ENCODE results near the gene NAT10.
A peak's percentile ranks its signal among the peaks of the same experiment; 100 is the strongest.

NAT10 gene

GRCh38 chr11:34157163-34157562, 51.7 kb downstream of the NAT10 start:
- no peaks in the 10 kb centered on the region for H3K27me3 Mint-ChIP-seq
- ATAC-seq (replicated peaks; ENCODE audit: extremely low read depth, poor library complexity, severe bottlenecking): no peak
- no peak overlapping the region for H3K4me3 Mint-ChIP-seq
- H3K27ac Mint-ChIP-seq (ENCODE audit: low read depth): no peak overlapping the region
- peaks cover 13% of the 10 kb centered on the region for H3K4me1 Mint-ChIP-seq
- no peak for DNase-seq (ENCODE audit: low spot score in 2 of 2)
- H3K36me3 Mint-ChIP-seq (ENCODE audit: insufficient read depth): no peaks in the 10 kb centered on the region
- H3K9me3 Mint-ChIP-seq: no peaks in the 10 kb centered on the region

- Mint-ChIP-seq H3K27me3 (no peaks in the 10 kb centered on the region), H3K4me1 (peaks cover 8% of the 10 kb centered on the region), H3K4me3 (no peak overlapping the region), H3K36me3 (ENCODE audit: insufficient read depth) (no peaks in the 10 kb centered on the region), H3K27ac (ENCODE audit: low read depth) (no peak overlapping the region), H3K9me3 (no peaks in the 10 kb centered on the region)
- DNase-seq (ENCODE audit: low spot score in 2 of 2): no peak
- no peak for ATAC-seq (replicated peaks; ENCODE audit: extremely low read depth, poor library complexity, severe bottlenecking)
Measured at GRCh38 chr11:34158661-34159060, 53.2 kb downstream of the NAT10 start.

- DNase-seq (ENCODE audit: low spot score in 2 of 2) (no peak), ATAC-seq (replicated peaks; ENCODE audit: extremely low read depth, poor library complexity, severe bottlenecking) (no peak)
- Mint-ChIP-seq H3K27ac (ENCODE audit: low read depth) (no peak overlapping the region), H3K27me3 (no peaks in the 10 kb centered on the region), H3K9me3 (no peaks in the 10 kb centered on the region), H3K4me1 (peaks cover 8% of the 10 kb centered on the region), H3K36me3 (ENCODE audit: insufficient read depth) (no peaks in the 10 kb centered on the region), H3K4me3 (no peak overlapping the region)
Measured at GRCh38 chr11:34160049-34160721, 54.8 kb downstream of the NAT10 start.

- ATAC-seq (replicated peaks; ENCODE audit: extremely low read depth, poor library complexity, severe bottlenecking): no peak
- no peaks in the 10 kb centered on the region for H3K27me3 Mint-ChIP-seq
- peaks cover 8% of the 10 kb centered on the region for H3K4me1 Mint-ChIP-seq
Measured at GRCh38 chr11:34160791-34161190, 55.4 kb downstream of the NAT10 start.

GRCh38 chr11:34161361-34161760, 55.9 kb downstream of the NAT10 start:
- Mint-ChIP-seq H3K36me3 (ENCODE audit: insufficient read depth) (no peaks in the 10 kb centered on the region), H3K9me3 (no peaks in the 10 kb centered on the region), H3K27me3 (peaks cover 1% of the 10 kb centered on the region), H3K4me1 (peaks cover 8% of the 10 kb centered on the region), H3K27ac (ENCODE audit: low read depth) (no peak overlapping the region), H3K4me3 (no peak overlapping the region)
- DNase-seq (ENCODE audit: low spot score in 2 of 2): no peak
- no peak for ATAC-seq (replicated peaks; ENCODE audit: extremely low read depth, poor library complexity, severe bottlenecking)

More at GRCh38 chr11:34160791-34161190, 55.4 kb downstream of the NAT10 start:
- no peaks in the 10 kb centered on the region for H3K36me3 Mint-ChIP-seq (ENCODE audit: insufficient read depth)
- no peak for DNase-seq (ENCODE audit: low spot score in 2 of 2)
- no peak overlapping the region for H3K4me3 Mint-ChIP-seq
- no peaks in the 10 kb centered on the region for H3K9me3 Mint-ChIP-seq
- H3K27ac Mint-ChIP-seq (ENCODE audit: low read depth): no peak overlapping the region

- Mint-ChIP-seq H3K4me3 (no peak overlapping the region), H3K9me3 (no peaks in the 10 kb centered on the region), H3K36me3 (ENCODE audit: insufficient read depth) (no peaks in the 10 kb centered on the region), H3K4me1 (peaks cover 8% of the 10 kb centered on the region), H3K27me3 (peaks cover 7% of the 10 kb centered on the region), H3K27ac (ENCODE audit: low read depth) (no peak overlapping the region)
- ATAC-seq (replicated peaks; ENCODE audit: extremely low read depth, poor library complexity, severe bottlenecking) (peak; percentile 75), DNase-seq (ENCODE audit: low spot score in 2 of 2) (peak in 1 of 2 donors; percentile 23)
Measured at GRCh38 chr11:34161812-34162492, 56.5 kb downstream of the NAT10 start.

- DNase-seq (ENCODE audit: low spot score in 2 of 2): no peak
- Mint-ChIP-seq H3K4me3 (no peak overlapping the region), H3K36me3 (ENCODE audit: insufficient read depth) (no peaks in the 10 kb centered on the region), H3K4me1 (peaks cover 8% of the 10 kb centered on the region), H3K9me3 (no peaks in the 10 kb centered on the region), H3K27me3 (peaks cover 12% of the 10 kb centered on the region), H3K27ac (ENCODE audit: low read depth) (no peak overlapping the region)
- no peak for ATAC-seq (replicated peaks; ENCODE audit: extremely low read depth, poor library complexity, severe bottlenecking)
Measured at GRCh38 chr11:34162493-34162820, 57.0 kb downstream of the NAT10 start.

GRCh38 chr11:34162856-34163255, 57.4 kb downstream of the NAT10 start:
- ATAC-seq (replicated peaks; ENCODE audit: extremely low read depth, poor library complexity, severe bottlenecking): no peak
- Mint-ChIP-seq H3K4me1 (peaks cover 8% of the 10 kb centered on the region), H3K9me3 (no peaks in the 10 kb centered on the region), H3K27me3 (peaks cover 12% of the 10 kb centered on the region), H3K4me3 (no peak overlapping the region), H3K36me3 (ENCODE audit: insufficient read depth) (no peaks in the 10 kb centered on the region), H3K27ac (ENCODE audit: low read depth) (no peak overlapping the region)
- DNase-seq (ENCODE audit: low spot score in 2 of 2): no peak

- no peaks in the 10 kb centered on the region for H3K9me3 Mint-ChIP-seq
- peaks cover 8% of the 10 kb centered on the region for H3K4me1 Mint-ChIP-seq
- no peaks in the 10 kb centered on the region for H3K36me3 Mint-ChIP-seq (ENCODE audit: insufficient read depth)
- ATAC-seq (replicated peaks; ENCODE audit: extremely low read depth, poor library complexity, severe bottlenecking) (no peak), DNase-seq (ENCODE audit: low spot score in 2 of 2) (no peak)
- H3K4me3 Mint-ChIP-seq: no peak overlapping the region
- no peak overlapping the region for H3K27ac Mint-ChIP-seq (ENCODE audit: low read depth)
- H3K27me3 Mint-ChIP-seq: peaks cover 12% of the 10 kb centered on the region
Measured at GRCh38 chr11:34165121-34165520, 59.7 kb downstream of the NAT10 start.

- DNase-seq (ENCODE audit: low spot score in 2 of 2) (no peak), ATAC-seq (replicated peaks; ENCODE audit: extremely low read depth, poor library complexity, severe bottlenecking) (no peak)
- Mint-ChIP-seq H3K4me3 (no peak overlapping the region), H3K27ac (ENCODE audit: low read depth) (no peak overlapping the region), H3K36me3 (ENCODE audit: insufficient read depth) (no peaks in the 10 kb centered on the region), H3K4me1 (peaks cover 8% of the 10 kb centered on the region), H3K27me3 (peaks cover 12% of the 10 kb centered on the region), H3K9me3 (no peaks in the 10 kb centered on the region)
Measured at GRCh38 chr11:34165786-34166555, 60.5 kb downstream of the NAT10 start.

- H3K9me3 Mint-ChIP-seq: no peaks in the 10 kb centered on the region
- no peaks in the 10 kb centered on the region for H3K4me1 Mint-ChIP-seq
- peaks cover 12% of the 10 kb centered on the region for H3K27me3 Mint-ChIP-seq
- no peak overlapping the region for H3K4me3 Mint-ChIP-seq
- no peaks in the 10 kb centered on the region for H3K36me3 Mint-ChIP-seq (ENCODE audit: insufficient read depth)
- ATAC-seq (replicated peaks; ENCODE audit: extremely low read depth, poor library complexity, severe bottlenecking) (no peak), DNase-seq (ENCODE audit: low spot score in 2 of 2) (no peak)
- H3K27ac Mint-ChIP-seq (ENCODE audit: low read depth): no peak overlapping the region
Measured at GRCh38 chr11:34166806-34167740, 61.6 kb downstream of the NAT10 start.

GRCh38 chr11:34167961-34168360, 62.5 kb downstream of the NAT10 start:
- ATAC-seq (replicated peaks; ENCODE audit: extremely low read depth, poor library complexity, severe bottlenecking) (no peak), DNase-seq (ENCODE audit: low spot score in 2 of 2) (no peak)
- no peaks in the 10 kb centered on the region for H3K4me1 Mint-ChIP-seq
- H3K9me3 Mint-ChIP-seq: no peaks in the 10 kb centered on the region
- no peak overlapping the region for H3K4me3 Mint-ChIP-seq
- no peaks in the 10 kb centered on the region for H3K36me3 Mint-ChIP-seq (ENCODE audit: insufficient read depth)
- no peak overlapping the region for H3K27ac Mint-ChIP-seq (ENCODE audit: low read depth)
- peaks cover 12% of the 10 kb centered on the region for H3K27me3 Mint-ChIP-seq

Data from central memory CD8-positive, alpha-beta T cell (primary cell).